RPMI8226 (cell line): ENCODE data around the gene DZIP1.

Source experiments
- DNase-seq: peaks from one replicate; pipeline ENCODE4 v3.0.0-alpha.2; 2015

The DZIP1 gene

GRCh38 chr13:95540888-95541287 lies 103.6 kb downstream of the DZIP1 start:
- DNase-seq: peak; percentile 3

- DNase-seq: peak; percentile 32
Measured at GRCh38 chr13:95536632-95537241, 107.8 kb downstream of the DZIP1 start.

- no peak for DNase-seq
Measured at GRCh38 chr13:95535243-95535642, 109.3 kb downstream of the DZIP1 start.

DNA sequence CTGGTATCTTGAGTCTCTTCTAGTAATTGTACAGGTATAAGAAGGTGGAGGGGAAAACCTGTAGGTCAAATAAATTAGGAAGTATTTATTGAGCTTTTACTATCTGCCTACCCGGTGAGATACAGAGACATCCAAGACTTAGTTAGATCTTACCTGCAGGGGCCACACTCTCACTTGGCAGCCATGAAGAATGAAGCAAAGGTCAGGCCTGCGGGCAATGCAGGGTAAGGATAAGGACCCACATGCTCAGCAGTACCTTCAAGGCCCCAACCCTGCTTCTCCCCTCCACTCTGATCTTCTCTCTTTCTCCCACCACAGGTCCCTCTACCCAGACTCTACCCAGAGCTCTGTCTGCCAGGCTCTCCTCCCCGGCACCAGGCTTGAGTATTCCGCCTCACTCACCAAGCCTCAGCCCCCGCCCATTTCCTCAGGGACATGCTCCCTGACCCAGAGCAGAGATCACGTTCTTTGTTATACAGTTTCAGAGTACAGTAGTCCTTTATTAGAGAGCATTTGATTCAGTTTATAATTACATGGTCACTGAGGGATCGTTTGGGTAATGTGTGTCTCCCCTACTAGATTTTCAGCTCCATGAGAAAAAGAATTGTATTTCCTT lies 110.9 kb downstream of the DZIP1 start:
- no peak for DNase-seq

DNA sequence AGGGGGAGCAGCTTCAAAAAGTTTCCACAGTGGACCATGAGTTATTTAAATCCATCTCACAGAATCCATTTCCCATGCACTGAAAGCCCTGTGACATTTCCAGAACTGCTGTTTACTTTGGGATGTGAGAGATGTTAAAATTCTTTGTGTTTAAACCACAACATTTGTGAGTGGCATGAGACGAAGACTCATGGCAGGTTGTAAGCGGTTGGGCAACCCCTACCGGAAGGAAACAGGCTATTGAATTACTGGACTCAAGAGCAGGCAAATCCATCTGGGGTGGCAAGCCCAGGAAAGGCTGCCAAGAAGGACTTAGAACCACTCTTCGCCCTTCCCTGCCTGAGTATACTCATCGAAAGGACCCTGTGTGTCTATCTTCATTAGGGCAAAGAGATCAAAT lies 114.3 kb downstream of the DZIP1 start:
- no peak for DNase-seq
